Epithelial cell of esophagus (primary cell): ENCODE results near the gene ZMYM3.

Experiments
- DNase-seq: peaks from one replicate; pipeline ENCODE4 v3.0.0; 2010; ENCODE audit warnings: low read depth
- H3K4me3 ChIP-seq: 2 replicates; pipeline ENCODE4 v1.5.1; 2011; ENCODE audit warnings: mild to moderate bottlenecking, low read length, control low read depth
- TF ChIP-seq, protein P1 (sequence below): IDR thresholded peaks from 2 replicates; pipeline ENCODE4 v1.5.1; 2011; ENCODE audit warnings: low read depth, mild to moderate bottlenecking, low read length, control low read depth, inconsistent platforms; ENCODE audit not compliant: insufficient read depth; ENCODE audit errors: missing control alignments

ZMYM3 gene

DNA sequence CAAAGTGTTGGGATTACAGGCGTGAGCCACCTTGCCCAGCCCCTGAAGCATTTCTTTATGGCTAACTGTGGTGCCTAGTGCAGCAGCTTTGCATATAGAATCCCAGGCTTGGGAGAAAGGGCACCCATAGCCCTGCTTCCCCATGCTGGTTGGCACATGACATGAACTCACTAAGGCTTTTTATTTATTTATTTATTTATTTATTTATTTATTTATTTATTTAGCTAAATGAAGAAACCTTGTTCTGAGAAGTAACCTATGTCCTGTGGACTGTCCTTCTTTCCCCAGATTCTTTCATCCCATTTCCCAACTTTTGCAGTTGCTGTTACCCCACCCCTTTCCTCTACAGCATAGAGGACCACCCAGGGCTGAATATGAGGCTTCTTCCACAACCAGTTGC, 32.8 kb downstream of the ZMYM3 start:
- TF ChIP-seq, protein P1, sequence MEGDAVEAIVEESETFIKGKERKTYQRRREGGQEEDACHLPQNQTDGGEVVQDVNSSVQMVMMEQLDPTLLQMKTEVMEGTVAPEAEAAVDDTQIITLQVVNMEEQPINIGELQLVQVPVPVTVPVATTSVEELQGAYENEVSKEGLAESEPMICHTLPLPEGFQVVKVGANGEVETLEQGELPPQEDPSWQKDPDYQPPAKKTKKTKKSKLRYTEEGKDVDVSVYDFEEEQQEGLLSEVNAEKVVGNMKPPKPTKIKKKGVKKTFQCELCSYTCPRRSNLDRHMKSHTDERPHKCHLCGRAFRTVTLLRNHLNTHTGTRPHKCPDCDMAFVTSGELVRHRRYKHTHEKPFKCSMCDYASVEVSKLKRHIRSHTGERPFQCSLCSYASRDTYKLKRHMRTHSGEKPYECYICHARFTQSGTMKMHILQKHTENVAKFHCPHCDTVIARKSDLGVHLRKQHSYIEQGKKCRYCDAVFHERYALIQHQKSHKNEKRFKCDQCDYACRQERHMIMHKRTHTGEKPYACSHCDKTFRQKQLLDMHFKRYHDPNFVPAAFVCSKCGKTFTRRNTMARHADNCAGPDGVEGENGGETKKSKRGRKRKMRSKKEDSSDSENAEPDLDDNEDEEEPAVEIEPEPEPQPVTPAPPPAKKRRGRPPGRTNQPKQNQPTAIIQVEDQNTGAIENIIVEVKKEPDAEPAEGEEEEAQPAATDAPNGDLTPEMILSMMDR, result no peak
- no peak overlapping the region for H3K4me3 ChIP-seq

DNA sequence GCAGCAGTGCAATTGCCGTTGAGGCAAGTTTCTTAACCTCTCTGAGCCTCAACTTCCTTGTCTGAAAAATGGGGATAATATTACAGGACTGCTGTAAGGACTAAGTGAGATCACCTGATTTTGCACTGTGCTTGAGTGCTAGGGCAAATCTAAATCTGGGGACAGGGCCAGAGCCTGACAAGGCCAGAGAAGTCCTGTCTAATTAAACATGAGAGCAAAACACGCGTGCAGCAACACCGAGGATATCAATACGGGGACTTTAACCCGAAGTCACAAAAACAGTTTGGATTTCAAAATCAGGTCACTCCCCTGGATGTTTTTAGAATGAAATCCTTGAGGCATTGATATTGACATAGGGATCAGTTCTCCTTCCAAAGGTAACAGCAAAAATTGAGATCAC, 36.6 kb downstream of the ZMYM3 start:
- TF ChIP-seq, protein P1, result no peak
- H3K4me3 ChIP-seq, result no peak overlapping the region
- DNase-seq, result no peak

More for the DNA sequence above, 32.8 kb downstream of the ZMYM3 start:
- DNase-seq, result no peak

DNA sequence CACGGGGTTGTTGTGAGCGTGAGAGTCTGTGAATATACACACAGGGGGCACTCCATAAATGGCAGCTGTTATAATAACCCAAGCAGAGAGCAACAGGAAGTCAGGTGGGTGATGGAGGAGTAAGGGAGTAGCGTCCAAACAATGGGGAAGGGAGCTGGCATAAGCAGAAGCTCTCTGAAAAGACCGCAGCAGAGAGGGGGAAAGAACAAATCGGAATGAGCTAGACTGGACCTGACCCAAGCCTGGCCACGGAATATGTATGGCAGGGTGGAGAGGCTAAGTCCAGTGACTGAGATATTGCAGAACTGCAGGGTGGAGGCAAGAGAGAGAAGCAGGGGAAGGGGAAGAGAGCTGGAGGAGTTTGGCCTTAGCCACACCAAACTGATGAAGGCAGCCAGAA, 37.5 kb downstream of the ZMYM3 start:
- TF ChIP-seq, protein P1, result no peak
- no peak for DNase-seq
- no peak overlapping the region for H3K4me3 ChIP-seq

DNA sequence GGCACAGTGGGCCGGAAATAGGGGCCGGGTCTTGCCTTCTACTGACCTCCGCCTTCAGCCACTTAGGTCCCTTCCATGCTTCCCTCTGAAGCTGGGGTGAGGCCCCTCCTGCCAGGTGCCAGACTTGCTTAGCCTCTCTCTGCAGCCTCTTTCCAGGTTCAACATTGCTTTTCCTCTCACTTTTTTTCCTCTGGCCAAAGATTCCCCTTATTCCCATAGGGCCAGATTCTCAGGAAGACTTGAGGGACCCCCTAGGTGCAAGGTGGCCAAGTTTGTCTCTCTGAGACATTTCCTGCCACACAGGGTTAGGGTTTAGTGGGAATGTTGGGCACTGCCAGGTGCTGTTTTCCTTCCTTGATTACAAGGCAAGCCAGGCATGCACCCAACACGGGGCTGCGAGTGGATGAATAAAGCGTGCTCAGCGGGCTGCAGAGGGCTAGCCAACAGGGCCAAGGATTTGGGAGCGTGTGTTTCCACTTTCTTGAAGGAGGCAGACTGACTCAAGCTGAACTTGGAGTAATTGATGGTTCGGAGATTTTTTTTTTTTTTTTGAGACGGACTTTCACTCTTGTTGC, 38.5 kb downstream of the ZMYM3 start:
- H3K4me3 ChIP-seq, result no peak overlapping the region
- TF ChIP-seq, protein P1, result no peak
- no peak for DNase-seq

DNA sequence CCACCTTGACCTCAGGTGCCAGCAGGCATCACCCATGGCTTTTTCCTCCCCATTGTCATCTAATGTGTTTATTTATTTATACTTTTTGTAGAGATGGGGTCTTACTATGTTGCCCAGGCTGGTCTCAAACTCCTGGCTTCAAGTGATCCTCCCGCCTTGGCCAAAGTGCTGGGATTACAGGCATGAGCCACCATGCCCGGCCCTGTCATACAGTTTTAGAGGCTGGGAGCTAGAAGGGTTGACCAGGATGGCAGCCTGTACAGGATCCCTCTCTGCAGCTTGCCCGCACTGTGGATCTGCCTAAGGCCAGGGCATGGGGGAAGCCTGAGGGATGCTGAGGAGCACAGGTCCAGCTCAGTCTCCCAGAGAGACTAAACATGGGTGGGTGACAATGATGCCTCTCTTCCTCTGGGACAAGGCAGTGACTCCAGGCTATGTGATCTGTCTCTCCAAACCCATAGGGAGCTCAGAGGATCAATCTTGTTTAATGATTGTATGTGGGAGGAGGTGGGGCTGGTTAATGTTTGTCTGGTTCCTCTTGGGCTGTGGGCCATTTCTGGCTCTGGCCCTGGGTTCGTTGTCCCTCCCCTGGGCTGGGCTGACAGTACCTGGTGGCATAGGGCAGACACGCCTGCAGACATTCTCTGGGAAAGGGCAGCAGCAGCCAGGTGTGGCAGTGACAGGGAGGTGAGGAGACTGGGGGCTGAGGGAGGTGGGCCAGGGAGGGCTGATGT, 39.2 kb downstream of the ZMYM3 start:
- H3K4me3 ChIP-seq, result no peak overlapping the region
- no peak for DNase-seq
- TF ChIP-seq, protein P1, result no peak

DNA sequence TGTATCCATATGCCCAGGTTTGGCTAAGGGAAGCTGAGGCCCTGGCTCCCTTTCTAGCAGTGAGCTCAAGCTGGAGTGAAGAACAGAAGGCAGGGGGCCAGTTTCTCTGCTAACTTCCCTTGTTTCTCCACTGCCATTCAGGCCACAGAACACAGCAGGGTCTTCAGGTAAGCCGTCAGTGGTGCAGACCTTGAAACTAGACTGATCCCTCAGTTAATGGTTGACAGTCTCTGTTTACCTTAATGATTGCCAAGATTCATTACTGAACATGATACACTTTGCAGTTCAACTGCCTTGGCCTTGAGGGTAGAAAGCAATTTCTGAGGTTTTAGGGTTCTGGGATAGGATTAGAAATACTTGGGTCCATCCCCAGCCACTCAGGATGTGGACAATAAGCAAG, 39.8 kb downstream of the ZMYM3 start:
- DNase-seq, result no peak
- TF ChIP-seq, protein P1, result no peak
- no peak overlapping the region for H3K4me3 ChIP-seq

DNA sequence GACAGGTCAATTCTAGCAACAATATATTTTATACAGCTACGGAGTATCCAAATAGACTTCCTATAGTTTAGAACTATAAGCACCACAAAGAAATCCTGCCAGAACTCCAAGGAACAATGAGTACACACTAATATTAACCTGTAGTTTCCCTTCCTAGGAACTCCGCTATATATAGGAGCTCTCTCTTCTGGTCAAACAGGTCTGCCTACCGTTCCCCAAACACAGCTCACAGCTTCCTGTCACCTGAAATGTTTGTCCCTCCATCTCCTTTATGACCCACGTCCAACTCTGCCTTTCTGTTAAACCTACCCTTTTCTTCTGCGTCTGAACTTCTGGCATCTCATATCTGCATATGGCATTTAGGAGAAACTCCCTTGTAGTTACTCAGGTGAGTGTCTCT, 41.4 kb downstream of the ZMYM3 start:
- H3K4me3 ChIP-seq, result no peak overlapping the region
- DNase-seq, result peak; percentile 11
- TF ChIP-seq, protein P1, result no peak
